Muscle of back (tissue), 11 donors: ENCODE results near the gene MPRIP. TPM values are rescaled to one million over a fixed set of nuclear protein-coding genes. Genes with fewer than 3 reads are reported as not detected.

Source experiments
- DNase-seq, 3 donors: peaks; one replicate each; pipeline versions ENCODE4 v3.0.0 to v3.0.0-alpha.2; 2013
- polyA plus RNA-seq, 10 donors: library from polyadenylated mRNA; unstranded; fragments of 120-200 nt; gene quantifications; one replicate each; pipeline ENCODE4 v1.2.1, GENCODE V29; 2013; ENCODE audit not compliant: insufficient read length in 10 of 10

The MPRIP gene
- polyA plus RNA-seq, 10 donors = 155 to 217 (median 183) TPM

DNA sequence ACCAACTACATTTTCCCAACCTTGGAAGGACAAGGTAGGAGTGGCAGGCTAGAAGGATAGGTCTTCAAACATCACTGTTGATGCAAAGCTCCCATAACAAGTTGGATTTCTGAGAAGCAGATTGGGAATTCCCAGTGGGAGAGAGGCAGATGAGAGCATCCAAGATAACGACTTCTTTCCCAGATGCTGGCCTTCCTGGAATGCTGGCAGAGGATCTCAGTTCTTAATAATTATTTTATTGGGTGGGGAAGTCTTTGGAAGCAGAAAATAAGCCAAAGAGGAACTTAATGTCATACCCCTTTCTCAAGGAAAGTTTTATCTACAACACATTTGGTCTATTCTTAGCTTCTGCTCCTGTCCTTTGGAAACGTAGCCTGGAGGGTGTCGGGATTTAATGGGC lies 64.5 kb downstream of the MPRIP start:
- DNase-seq = peak in 1 of 3 donors; percentile 59

GRCh38 chr17:17107281-17107680 lies 65.0 kb downstream of the MPRIP start:
- DNase-seq = no peak

DNA sequence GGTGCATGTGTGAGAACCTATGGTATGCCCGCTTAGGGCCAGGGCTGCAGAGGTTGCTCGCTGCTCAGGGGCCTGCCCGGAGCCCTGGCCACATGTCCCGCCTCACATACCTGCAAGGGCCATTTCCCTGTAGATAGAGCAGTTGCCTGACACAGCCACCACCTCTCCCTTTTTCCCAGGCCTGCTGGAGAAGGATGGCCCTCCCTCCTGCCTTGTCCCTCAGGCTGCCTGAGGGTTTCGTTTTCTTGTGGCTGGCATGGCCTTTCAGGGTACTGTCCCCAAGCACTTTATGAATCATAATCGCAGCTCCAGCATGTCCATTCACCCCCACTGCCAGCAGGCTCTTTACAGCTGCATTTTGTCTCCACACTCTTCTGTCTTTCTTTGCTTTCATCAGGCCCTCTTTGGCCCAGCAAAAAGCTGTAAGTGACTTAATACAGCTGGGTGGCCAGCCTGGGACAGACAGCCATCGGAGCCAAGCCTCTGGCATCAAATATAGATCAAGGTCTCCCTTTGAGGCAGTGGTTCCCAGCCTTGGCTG lies 65.7 kb downstream of the MPRIP start:
- DNase-seq = no peak

- DNase-seq = no peak
Measured at GRCh38 chr17:17108451-17109049, 66.3 kb downstream of the MPRIP start.

DNA sequence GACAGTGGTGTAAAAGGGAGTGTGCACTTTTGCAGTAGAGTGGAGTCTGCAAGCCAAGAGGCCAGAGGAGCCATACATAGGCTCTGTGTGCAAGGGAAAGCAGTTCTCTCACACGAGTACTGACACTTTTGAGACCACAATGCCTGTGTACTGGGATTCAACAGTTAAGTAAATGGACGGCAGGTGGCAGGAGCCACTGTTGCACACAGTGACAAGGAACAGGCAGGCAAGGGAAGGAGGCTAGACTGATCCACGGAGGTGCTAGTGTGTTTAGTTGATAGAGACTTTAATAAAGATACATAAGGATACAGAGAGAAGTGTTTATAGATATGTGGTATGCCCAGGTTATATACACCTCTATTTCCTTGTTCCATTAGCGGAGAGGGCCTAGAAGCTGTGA lies 67.0 kb downstream of the MPRIP start:
- no peak for DNase-seq

DNA sequence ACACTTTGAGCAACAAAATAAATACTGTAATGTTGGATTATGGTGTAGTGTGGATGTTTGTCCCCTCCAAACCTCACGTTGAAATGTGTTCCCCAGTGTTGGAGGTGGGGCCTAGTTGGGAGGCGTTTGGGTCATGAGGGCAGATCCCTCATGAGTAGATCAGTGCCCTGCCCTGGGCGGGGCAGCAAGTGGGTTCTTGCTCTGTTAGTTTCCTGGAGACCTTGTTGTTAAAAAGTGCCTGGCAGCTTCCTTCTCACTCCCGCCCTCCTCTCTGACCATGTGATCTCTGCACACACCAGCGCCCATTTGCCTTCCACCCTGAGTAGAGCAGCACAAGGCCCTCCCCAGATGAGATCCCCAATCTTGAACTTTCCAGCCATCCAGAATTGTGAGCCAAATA lies 67.7 kb downstream of the MPRIP start:
- DNase-seq = no peak

GRCh38 chr17:17110520-17110919 lies 68.3 kb downstream of the MPRIP start:
- DNase-seq = no peak

DNA sequence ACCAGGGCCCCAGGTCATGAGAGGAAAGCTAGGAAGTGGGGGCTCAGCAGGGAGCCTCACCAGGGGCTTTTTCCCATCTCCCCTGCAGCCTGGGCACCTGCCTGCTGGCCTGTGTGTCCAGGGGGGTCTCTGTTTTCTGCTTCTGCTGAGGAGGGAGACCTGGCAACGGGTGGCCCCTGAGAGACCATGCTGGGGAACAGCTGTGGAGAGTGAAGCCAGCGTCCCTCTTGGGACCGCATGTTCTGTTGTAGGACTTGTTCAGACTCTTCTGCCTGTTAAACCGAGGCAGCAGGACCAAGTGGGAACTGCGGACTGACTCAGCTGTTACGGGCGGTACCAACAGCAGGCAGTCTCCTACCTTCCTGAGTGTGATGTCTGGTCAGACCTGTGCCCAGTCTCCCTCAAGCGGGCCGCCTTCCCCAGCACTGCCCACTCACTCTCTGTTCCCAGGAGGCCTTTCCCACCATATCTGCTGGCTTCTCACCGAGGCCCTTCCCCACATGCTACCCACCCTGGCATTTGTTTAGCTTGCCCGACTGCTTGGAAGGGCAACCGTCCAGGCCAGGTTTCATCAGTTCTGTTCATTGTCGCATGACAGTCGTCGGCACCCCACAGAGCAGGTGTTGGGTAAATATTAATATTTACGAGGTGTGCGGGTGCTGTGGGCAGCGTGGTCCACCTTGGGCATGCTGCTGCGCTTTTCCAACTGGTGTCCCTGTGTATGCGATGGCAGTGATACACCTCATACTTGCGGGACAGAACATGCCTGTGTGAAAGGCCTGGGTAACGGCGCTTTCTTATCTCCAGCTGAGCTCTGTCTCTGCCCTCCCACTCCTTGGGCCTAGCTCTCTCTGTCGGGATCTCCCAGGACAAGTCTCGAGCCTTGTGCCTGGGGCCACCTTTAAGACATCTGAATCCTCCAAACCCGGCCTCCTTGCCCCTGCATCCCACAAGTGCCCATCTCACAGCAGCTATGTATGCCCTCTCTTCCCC lies 69.4 kb downstream of the MPRIP start:
- no peak for DNase-seq

GRCh38 chr17:17112628-17113200 lies 70.5 kb downstream of the MPRIP start:
- DNase-seq = no peak

DNA sequence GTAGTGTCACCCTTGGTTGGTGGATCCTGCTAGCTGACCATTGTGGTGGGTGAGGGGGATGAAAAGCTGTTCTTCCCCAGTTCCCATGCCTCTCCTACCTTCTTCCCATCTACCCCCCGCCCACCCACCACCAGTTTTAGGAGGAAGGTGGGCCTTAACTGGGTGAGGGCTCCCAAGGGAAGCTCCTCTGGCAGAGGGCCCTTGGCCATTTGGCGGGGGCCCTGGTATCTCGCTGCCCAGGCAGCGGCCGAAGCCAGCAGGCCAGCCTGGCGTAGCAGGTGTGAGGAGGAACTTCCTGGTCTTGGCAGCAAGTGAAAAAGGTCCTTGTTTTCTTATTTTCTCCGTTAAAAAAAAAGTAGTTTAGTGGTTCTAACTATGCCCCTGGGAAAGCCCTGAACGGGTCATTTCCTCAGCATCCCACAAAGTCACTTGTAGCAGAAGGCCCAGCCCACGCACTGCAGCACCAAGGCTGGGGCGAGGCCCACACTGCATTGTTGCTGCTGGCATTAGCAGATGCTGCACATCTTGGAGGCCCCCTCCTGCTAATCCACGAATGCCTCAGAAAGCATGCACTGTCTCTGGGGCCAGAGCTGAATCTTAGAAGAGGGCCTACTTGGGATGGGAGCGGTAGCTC lies 72.5 kb downstream of the MPRIP start:
- no peak for DNase-seq

GRCh38 chr17:17115620-17116019 lies 73.4 kb downstream of the MPRIP start:
- DNase-seq = no peak

DNA sequence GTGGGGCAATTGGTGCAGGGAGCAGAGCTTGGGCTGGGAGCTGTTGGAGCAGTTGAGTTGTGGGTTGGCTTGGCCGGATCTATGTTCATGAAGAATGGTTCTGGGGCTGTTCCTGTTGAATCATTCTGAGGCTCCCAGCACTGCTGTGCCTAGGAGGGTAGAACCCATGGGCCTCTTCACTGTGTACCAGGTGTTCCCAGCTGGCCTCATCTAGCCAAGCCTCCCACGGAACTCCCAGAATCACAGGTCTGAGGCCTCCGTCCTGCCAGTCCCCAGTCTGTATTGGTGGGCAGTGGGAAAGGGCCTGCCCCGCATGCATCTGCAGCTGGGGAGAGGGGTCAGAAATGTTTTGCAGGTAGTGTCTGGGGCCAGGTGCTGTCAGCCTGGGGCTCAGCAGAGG lies 74.1 kb downstream of the MPRIP start:
- DNase-seq = no peak

DNA sequence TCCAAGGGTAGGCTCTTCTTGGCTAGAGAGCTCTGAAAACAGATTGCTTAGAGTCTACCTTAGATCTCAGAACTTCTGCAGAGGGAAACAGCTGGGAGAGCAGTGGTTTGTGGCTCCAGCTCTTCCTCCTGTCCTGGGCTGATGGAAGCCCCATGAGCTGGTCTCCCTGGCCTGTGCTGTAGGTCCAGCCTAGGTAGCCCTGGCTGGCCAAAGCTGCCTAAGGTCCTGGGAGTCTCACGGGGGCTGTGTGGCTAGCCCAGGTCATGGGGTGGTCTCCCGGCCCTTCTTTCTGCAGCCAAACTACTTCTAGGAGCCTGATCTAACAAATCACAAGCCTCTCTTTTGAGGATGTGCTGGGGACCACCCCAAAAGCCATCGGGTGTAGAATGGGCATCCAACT lies 75.7 kb downstream of the MPRIP start:
- DNase-seq = no peak

- no peak for DNase-seq
Measured at GRCh38 chr17:17118399-17118798, 76.1 kb downstream of the MPRIP start.

- DNase-seq = no peak
Measured at GRCh38 chr17:17119106-17119505, 76.8 kb downstream of the MPRIP start.

GRCh38 chr17:17119533-17119932 lies 77.3 kb downstream of the MPRIP start:
- peak in 1 of 3 donors; percentile 53 for DNase-seq

GRCh38 chr17:17120294-17120693 lies 78.0 kb downstream of the MPRIP start:
- no peak for DNase-seq

DNA sequence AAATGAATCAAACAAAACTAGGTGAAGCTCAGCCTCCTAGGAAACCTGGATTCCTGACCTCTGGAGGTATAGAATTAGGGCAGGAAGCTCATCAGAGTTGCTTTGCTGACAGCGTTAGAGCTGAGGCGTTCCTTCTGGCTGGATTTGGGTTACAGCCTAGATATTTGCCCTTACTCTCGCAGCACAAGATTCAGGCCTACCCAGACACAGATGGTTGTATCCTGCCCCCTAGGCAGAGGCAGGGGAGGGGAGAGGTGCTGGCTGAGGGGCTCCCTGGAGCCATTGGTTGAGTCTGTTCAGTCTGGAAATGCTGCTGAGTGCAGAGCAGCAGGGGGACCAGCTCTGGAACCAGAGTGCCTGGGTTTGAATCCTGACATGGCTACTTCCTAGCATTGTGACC lies 78.4 kb downstream of the MPRIP start:
- no peak for DNase-seq

DNA sequence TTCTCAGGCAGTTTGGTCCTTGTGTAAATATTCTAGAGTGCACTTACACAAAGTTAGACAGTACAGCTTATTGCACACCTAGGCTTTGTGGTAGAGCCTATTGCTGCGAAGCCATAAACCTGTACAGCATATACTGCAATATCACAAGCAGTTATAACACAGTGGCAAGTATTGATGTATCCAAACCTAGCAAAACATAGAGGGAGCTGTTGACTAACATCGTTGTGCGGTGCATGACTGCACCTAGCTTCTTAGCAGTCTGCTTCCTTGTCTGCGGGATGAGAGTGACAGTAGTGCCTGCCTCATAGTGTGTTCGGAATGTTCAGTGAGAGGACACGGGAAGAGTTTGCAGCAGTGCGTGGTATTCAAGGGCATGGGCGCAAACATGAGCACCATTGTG lies 78.9 kb downstream of the MPRIP start:
- DNase-seq = no peak

DNA sequence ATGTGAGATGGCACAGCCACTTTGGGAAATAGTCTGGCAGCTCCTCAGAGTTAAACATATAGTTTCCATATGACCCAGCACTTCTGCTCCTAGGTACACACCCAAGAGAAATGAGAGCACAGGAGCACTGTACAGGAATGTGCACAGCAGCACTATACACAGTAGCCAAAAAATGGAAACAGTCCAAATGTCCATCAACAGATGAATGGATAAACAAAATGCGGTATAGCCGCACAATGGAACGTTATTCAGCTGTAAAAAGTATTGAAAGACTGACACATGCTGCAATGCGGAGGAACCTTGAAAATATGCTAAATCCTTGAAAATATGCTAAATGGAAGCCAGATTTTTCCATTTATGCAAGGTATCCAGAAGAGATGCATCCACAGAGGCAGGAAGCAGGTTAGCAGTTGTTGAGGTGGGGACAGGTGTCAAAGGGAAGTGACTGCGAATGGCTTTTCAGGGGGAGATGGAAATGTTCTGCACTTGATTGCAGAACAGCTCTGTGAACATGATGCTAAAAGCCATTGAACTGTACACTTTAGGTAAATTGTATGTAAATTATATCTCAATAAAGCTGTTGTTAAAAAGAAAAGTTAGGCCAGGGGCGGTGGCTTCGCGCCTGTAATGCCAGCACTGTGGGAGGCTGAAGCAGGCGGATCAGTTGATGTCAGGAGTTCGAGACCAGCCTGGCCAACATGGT lies 80.7 kb downstream of the MPRIP start:
- DNase-seq = no peak

- DNase-seq = no peak
Measured at GRCh38 chr17:17124341-17124740, 82.1 kb downstream of the MPRIP start.
